ENCODE data around the gene GYPA. TPM values are rescaled to one million over a fixed set of nuclear protein-coding genes. Genes with fewer than 3 reads are reported as not detected.

The GYPA gene
- total and polyA plus RNA-seq, 10 donors = 0.06 to 27.8 (median 0.86) TPM; not detected in 2

GRCh38 chr4:144183165-144183564 is 42.6 kb upstream of the GYPA start:
- Histone ChIP-seq H3K27me3 (replicated peaks in 1 of 7) (no peaks in the 10 kb centered on the region), H3K4me3 (no peak overlapping the region), H3K27ac (no peak overlapping the region), H3K9me3 (no peaks in the 10 kb centered on the region), H3K4me1 (peaks cover 0 to 5% (median 0%) of the 10 kb centered on the region in 6 donors), H3K36me3 (no peaks in the 10 kb centered on the region)
- no peak for DNase-seq
- TF ChIP-seq CTCF (IDR thresholded peaks at IDR 0.05 in 8 of 11, conservative IDR thresholded peaks at IDR 0.05 in 3 of 11) = no peak
- no peak for TF ChIP-seq POLR2AphosphoS5 (IDR thresholded peaks at IDR 0.05)
- no peak for TF ChIP-seq POLR2A (IDR thresholded peaks at IDR 0.05)
- 62 to 80% (median 73%) methylated on average over 2 of the region's 2 CpGs for WGBS, 5 donors
- intact Hi-C loops (cut with DNase I; ENCODE audit: low total_unique reads) = no loop called here

GRCh38 chr4:144181391-144181790 is 40.9 kb upstream of the GYPA start:
- intact Hi-C loops (cut with DNase I; ENCODE audit: low total_unique reads) = no loop called here
- DNase-seq = no peak
- H3K9me3 ChIP-seq = no peaks in the 10 kb centered on the region
- H3K27me3 ChIP-seq (replicated peaks in 1 of 7) = no peaks in the 10 kb centered on the region
- TF ChIP-seq POLR2A (IDR thresholded peaks at IDR 0.05) = no peak
- no peak for TF ChIP-seq POLR2AphosphoS5 (IDR thresholded peaks at IDR 0.05)
- TF ChIP-seq CTCF (IDR thresholded peaks at IDR 0.05 in 8 of 11, conservative IDR thresholded peaks at IDR 0.05 in 3 of 11) = no peak
- H3K4me3 ChIP-seq = no peak overlapping the region
- H3K4me1 ChIP-seq = peaks cover 0 to 5% (median 0%) of the 10 kb centered on the region in 6 donors
- no peaks in the 10 kb centered on the region for H3K36me3 ChIP-seq
- WGBS, 5 donors = 55 to 69% (median 57%) methylated on average over 8 of the region's 8 CpGs
- H3K27ac ChIP-seq = no peak overlapping the region

- TF ChIP-seq POLR2A (IDR thresholded peaks at IDR 0.05) (no peak), POLR2AphosphoS5 (IDR thresholded peaks at IDR 0.05) (no peak), CTCF (IDR thresholded peaks at IDR 0.05 in 8 of 11, conservative IDR thresholded peaks at IDR 0.05 in 3 of 11) (no peak)
- DNase-seq = no peak
- no peaks in the 10 kb centered on the region for H3K36me3 ChIP-seq
- intact Hi-C loops (cut with DNase I; ENCODE audit: low total_unique reads) = loop anchor here (5.0 kb wide), 1 partner anchor 608 kb away; no protein-coding TSS in a partner anchor
- no peaks in the 10 kb centered on the region for H3K27me3 ChIP-seq (replicated peaks in 1 of 7)
- H3K4me3 ChIP-seq = no peak overlapping the region
- no peaks in the 10 kb centered on the region for H3K9me3 ChIP-seq
- H3K27ac ChIP-seq = no peak overlapping the region
- WGBS, 5 donors = 66 to 84% (median 79%) methylated on average over 1 of the region's 1 CpG
- H3K4me1 ChIP-seq = peaks cover 0 to 12% (median 4%) of the 10 kb centered on the region in 6 donors
Measured at GRCh38 chr4:144179152-144179739, 38.7 kb upstream of the GYPA start.

- peaks cover 0 to 12% (median 4%) of the 10 kb centered on the region in 6 donors for H3K4me1 ChIP-seq
- no peaks in the 10 kb centered on the region for H3K9me3 ChIP-seq
- H3K36me3 ChIP-seq = no peaks in the 10 kb centered on the region
- no peak for DNase-seq
- TF ChIP-seq POLR2A (IDR thresholded peaks at IDR 0.05) (no peak), CTCF (IDR thresholded peaks at IDR 0.05 in 8 of 11, conservative IDR thresholded peaks at IDR 0.05 in 3 of 11) (no peak), POLR2AphosphoS5 (IDR thresholded peaks at IDR 0.05) (no peak)
- intact Hi-C loops (cut with DNase I; ENCODE audit: low total_unique reads) = loop anchor here (5.0 kb wide), 1 partner anchor 609 kb away; no protein-coding TSS in a partner anchor
- no peak overlapping the region for H3K27ac ChIP-seq
- 61 to 77% (median 75%) methylated on average over 2 of the region's 2 CpGs for WGBS, 5 donors
- H3K4me3 ChIP-seq = no peak overlapping the region
- no peaks in the 10 kb centered on the region for H3K27me3 ChIP-seq (replicated peaks in 1 of 7)
Measured at GRCh38 chr4:144178414-144178813, 37.9 kb upstream of the GYPA start.

Measured in spleen (tissue), 11 donors.